NCI-H524 (cell line): Measurements from ENCODE around the gene SMARCA1.

Source experiments
- DNase-seq, 2 experiments: peaks; one replicate each; lab custom pipeline; 2025; lab: John Stamatoyannopoulos, UW

The SMARCA1 gene

GRCh38 chrX:129529685-129530281 lies 6.5 kb upstream of the SMARCA1 start:
- peak in 1 of 2 experiments; percentile 46 for DNase-seq

DNA sequence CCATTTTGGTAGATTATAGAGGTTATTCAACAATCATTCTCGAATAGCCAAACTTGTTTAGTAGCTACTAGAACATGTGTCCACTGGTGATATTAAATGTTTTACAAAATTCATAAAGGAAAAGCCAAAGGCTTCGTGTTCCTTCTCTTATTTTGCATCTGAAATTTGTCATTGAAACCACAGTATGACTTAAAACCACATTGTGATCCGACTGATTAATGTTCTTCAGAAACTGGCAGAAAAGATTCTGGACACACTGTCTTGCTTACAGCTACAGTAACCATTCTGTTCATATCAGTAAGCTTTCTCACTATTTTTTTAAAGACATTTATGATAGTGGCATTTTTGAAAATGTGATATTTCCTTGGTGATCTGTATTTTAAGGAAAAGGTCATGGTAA lies 2.6 kb upstream of the SMARCA1 start:
- DNase-seq = no peak

GRCh38 chrX:129525162-129525561 lies 1.9 kb upstream of the SMARCA1 start:
- no peak for DNase-seq

- no peak for DNase-seq
These were observed 1.1 kb upstream of the SMARCA1 start for GRCh38 chrX:129524250-129524850.

DNA sequence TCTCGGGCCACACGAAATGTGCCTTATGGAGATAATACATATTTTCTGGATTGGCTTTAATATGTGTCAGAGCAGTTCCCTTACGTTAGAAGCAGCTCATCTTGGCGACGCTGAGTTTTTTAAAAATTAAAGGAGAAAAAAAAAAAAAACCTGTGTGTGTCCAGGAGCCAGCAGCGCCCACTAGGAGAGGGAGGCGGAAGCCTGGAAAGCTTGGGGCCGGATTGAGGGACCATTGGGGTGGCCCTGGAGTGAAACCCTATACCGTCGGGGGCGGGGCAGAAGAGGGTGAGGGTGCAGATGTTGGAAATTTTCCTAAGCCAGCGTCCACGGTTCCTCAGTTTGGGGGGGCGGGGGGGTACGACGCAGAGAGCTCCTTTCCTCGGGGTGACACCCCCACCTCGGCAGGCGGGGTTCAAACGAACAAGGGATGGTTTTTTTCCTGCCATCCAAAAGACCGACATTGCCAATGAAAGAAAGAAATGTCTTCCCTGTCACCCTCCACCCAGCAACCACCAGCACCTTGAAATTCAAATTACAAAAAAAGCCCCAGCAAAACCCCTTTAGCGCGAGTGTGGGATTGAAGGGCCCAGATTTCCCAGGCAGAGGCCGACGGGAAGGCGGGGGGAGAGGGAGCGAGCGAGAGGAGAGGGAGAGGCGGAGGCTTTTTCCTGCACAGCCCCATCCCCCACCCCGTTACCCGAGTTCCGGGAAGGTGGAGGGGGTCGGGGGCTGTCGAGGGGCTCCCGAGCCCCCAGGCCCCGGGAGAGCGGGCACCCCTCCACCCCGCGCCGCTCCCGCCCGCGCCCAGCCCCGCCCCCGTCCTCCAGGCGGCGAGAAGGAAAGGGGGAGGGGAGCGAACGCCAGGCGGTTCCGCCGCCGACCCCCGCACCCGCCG lies 859 bp downstream of the SMARCA1 start:
- peak; percentile 55 to 82 for DNase-seq

DNA sequence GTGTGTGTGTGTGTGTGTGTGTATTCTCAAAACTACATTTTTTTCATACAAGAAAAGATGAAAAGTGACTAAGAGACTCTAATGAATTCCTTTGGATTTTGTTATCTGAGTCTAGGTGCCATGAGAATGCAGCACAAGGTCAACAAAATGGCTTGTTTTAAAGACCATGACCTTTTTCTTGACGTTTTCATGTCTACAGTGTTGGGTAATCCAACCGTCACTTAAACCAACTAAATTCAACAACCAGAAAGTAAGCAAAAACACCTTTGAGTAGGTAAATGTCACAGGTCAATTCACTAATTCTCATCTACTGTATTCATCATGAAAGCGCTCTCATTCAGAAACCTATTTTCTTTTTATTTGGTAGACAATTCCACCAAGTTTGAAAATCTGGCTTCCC lies 3.1 kb downstream of the SMARCA1 start:
- no peak for DNase-seq

DNA sequence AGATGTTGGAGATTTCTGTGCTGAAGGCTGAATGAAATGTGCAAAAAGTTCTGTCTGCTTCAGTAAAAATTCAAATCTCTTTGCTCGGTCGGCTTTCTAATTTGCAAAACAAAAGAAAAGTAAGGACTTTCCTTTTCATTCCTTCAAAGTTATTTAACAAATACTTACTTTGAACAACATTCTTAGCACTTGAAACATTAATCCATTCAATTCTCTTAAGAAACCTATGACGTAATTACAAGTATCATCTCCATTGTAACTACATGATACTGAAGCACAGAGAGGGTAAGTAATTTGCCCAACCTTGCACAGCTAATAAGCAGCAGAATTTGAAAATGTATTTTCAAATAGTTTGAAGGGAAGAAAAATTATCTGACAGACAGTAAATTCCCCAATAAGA lies 6.9 kb downstream of the SMARCA1 start:
- no peak for DNase-seq

DNA sequence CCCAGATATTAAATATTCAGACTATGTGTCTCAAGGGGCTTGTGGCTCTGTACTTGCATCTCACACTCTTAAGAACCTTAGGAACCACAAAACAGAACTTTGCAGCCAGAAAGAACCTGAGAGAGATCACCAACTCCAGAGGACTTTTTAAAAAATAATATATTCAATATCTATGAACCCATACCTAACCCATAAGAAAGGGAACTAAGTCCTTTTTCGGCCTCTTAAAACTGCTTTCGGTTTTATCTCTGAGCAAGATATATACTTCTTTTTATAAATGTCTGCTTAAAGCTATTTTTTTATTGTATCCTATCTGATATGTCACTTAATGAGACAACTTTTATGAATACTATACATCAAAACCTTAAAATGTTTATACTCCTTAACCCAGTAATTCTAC lies 10.9 kb downstream of the SMARCA1 start:
- no peak for DNase-seq

DNA sequence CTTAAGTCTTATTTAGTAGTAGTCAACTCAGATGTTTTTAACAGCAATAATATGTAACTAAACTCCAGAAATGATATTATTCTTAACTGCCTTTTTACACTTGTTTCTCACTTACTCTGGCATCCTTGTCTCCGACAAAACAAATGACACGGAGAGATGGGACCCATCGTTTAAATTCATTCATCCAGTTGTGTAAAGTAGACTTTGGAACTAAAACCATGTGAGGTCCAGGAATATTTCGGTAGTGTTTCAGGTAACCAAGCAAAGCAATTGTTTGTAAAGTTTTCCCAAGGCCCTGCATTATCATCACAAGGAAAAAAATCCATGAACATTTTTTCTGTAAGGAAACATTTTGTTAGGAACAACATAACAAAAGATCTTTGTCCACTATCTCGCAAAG lies 11.6 kb downstream of the SMARCA1 start:
- DNase-seq = no peak

- DNase-seq = no peak
These were observed 13.0 kb downstream of the SMARCA1 start for GRCh38 chrX:129510331-129510730.

DNA sequence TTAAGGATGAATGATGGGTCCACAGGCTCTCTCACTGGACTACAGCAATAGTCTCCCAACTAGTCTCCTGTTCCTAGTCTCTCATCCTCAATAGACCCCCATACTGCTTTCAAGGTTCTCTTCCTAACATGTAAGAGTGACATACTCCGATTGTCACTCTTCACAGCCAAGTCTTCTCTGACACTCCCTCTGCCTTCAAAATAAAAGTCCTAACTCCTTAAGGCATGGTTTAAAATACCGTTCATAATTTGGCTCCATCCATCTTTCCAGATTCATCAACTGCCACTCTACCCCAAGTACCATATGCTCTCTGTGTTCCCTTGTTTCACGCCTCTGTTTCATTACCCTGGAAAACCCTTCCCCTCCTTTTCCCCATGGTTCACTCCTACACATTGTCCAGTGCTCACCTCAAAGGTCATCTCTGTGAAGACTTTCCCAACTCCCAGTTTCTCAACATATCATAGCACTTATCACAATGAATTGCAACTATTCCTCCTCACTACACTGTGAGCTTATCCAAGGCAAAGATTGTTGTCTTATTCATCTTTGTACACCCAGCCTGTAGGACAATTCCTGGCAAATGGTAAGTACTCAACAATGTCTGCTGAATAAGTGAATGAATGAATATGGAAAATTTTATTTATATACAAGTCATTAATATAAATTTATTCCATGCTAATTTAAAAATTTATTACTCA lies 26.0 kb downstream of the SMARCA1 start:
- DNase-seq = no peak

DNA sequence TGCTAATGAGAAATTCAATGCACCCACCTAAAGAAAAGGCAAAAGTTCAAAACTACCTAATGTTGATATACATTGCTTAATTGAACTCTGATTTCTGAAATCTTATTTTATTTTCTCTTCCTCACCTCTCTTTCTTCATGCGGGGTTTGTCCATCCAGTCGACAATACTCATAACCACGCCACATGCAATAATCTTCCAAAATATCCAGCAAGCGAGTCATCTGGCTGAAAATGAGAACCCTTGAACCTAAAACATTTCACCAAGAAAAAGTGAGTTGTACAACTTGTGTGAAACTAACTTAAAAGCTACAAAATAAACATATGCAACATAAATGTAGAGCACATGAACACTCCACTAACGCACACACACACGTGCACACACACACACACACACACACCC lies 26.7 kb downstream of the SMARCA1 start:
- DNase-seq = no peak

- DNase-seq = no peak
These were observed 27.4 kb downstream of the SMARCA1 start for GRCh38 chrX:129495900-129496299.

- no peak for DNase-seq
These were observed 28.4 kb downstream of the SMARCA1 start for GRCh38 chrX:129494887-129495286.

GRCh38 chrX:129493643-129494042 lies 29.6 kb downstream of the SMARCA1 start:
- no peak for DNase-seq

DNA sequence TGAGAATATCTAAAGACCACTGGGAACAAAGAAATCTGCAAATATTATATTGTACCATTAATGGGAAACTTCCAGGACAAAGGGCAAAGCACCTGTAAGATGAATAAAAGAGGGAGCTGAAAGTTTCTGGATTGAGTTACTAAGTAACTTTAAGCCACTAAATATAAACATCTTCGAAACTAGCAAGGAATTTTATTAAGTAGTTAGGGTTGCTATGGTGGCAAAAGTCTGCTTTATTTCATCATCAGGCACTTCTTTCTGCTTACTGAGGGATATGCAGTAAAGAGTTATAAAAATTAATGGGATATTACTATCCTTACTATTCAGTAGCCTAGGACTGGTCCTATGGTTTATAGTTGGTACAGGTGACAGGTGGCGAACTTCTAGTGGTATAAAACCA lies 33.0 kb downstream of the SMARCA1 start:
- DNase-seq = no peak

GRCh38 chrX:129488359-129488758 lies 34.9 kb downstream of the SMARCA1 start:
- no peak for DNase-seq

- no peak for DNase-seq
These were observed 42.4 kb downstream of the SMARCA1 start for GRCh38 chrX:129480889-129481288.

DNA sequence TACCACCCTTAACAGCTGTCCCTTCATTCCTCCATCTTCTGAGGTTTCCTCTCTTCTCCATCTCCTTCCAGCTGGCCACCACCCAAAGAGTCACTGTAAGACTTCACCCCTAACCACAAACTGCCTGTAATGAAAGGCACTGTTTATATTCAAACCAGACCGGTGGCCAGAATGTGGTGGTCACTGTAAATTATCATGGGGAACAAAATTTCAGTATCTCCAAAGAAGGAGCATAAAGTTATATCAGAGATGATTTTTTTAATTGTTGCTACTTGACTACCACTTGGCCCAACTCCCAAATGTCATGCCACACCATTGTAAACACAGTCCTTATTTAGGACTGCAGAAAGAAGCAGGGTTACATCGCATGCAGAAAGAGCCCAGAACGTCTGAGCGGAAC lies 44.8 kb downstream of the SMARCA1 start:
- DNase-seq = no peak

DNA sequence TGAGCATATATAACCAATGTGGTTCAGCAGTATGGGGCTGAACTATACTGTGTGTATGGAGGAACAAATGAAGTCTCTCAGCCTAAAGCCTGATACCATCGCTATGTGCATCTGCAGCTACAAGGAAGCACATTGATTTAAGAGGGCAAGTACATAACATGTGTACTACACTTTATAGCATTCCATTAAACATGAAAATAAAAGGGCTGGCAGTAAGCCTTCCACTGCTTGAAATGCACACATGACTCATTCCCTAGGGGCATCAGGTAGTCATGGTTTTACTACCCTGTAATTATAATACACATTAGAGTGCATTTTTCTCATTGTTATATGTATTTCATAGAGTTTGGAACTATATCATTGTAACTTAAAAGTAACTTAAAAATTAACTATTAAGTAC lies 51.2 kb downstream of the SMARCA1 start:
- DNase-seq = no peak

- no peak for DNase-seq
These were observed 60.6 kb downstream of the SMARCA1 start for GRCh38 chrX:129462707-129463106.

DNA sequence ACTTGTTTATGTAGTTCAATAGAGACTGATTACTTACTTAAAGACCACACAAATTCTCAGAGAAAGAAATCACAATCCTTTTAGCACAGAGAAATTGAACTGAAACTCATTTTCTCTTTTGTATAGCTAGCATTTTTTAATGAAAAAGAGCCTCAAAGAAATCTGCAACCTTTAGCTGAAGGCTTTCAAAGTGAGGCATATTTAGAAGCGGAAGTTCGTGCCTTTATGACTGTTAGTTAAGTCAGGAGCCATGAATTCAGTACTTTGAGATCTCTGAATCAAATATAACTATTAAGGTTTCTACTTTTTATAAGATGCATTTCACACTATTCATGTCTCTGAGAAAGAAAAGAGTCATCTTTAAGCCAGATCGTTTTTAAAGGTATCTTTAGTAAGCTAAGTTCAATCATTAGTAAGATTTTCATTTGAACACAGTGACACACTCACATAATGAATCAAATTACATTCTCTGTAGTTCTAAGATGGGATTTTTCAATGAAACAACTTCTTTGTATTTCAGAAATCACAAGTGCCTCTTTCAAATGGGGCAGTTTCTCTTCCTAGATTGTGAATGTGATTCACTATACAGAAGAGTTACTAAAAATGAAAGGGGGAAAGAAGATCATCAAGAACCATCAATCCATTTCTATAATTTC lies 61.4 kb downstream of the SMARCA1 start:
- no peak for DNase-seq
